GM18858 (cell line): ENCODE measurements around the gene ZGLP1.
"Not testable (repeated sequence)": the region's sequence is repeated elsewhere in the genome, so short reads cannot be mapped to it uniquely, and the experiment has no call there.

Source experiments
- ATAC-seq: cut with Tn5 transposase; IDR thresholded peaks from one replicate; pipeline ENCODE4 v1.9.1; 2021; ENCODE audit not compliant: unreplicated experiment

Gene ZGLP1

GRCh38 chr19:10283301-10284064 is 26.1 kb downstream of the ZGLP1 start:
- no peak for ATAC-seq

- not testable (repeated sequence) for ATAC-seq
Measured at GRCh38 chr19:10282043-10282442, 27.6 kb downstream of the ZGLP1 start.

- no peak for ATAC-seq
Measured at GRCh38 chr19:10279737-10280442, 29.7 kb downstream of the ZGLP1 start.

GRCh38 chr19:10278935-10279334 is 30.7 kb downstream of the ZGLP1 start:
- ATAC-seq = no peak

- no peak for ATAC-seq
Measured at GRCh38 chr19:10277795-10278589, 31.6 kb downstream of the ZGLP1 start.

GRCh38 chr19:10274589-10274988 is 35.0 kb downstream of the ZGLP1 start:
- no peak for ATAC-seq

GRCh38 chr19:10271543-10272086 is 38.0 kb downstream of the ZGLP1 start:
- no peak for ATAC-seq

- ATAC-seq = no peak
Measured at GRCh38 chr19:10270616-10271394, 38.8 kb downstream of the ZGLP1 start, which contains the start of gene ICAM1. Gene ICAM1, plus strand, starts transcription at chr19:10271120. Its CDS starts 40 bp downstream, at chr19:10271160.

- no peak for ATAC-seq
Measured at GRCh38 chr19:10270180-10270615, 39.4 kb downstream of the ZGLP1 start.

GRCh38 chr19:10269333-10270179 is 40.1 kb downstream of the ZGLP1 start:
- no peak for ATAC-seq

- no peak for ATAC-seq
Measured at GRCh38 chr19:10268071-10268470, 41.5 kb downstream of the ZGLP1 start.

- no peak for ATAC-seq
Measured at GRCh38 chr19:10266706-10267105, 42.9 kb downstream of the ZGLP1 start.

- ATAC-seq = no peak
Measured at GRCh38 chr19:10262771-10263170, 46.8 kb downstream of the ZGLP1 start.

GRCh38 chr19:10260141-10260584 is 49.5 kb downstream of the ZGLP1 start:
- ATAC-seq = no peak

GRCh38 chr19:10259162-10259905 is 50.3 kb downstream of the ZGLP1 start:
- ATAC-seq = no peak

- ATAC-seq = no peak
Measured at GRCh38 chr19:10258080-10258710, 51.4 kb downstream of the ZGLP1 start.

- ATAC-seq = no peak
Measured at GRCh38 chr19:10256970-10257615, 52.5 kb downstream of the ZGLP1 start.

GRCh38 chr19:10256551-10256950 is 53.1 kb downstream of the ZGLP1 start:
- no peak for ATAC-seq
